HCT116 (cell line): Measurements from ENCODE around the gene PGBD4. TPM values are rescaled to one million over a fixed set of nuclear protein-coding genes. Genes with fewer than 3 reads are reported as not detected.

Experiments
- ATAC-seq: fragments of 200-7000 bp; cut with Tn5 transposase; 2 replicates; pipeline ENCODE4 v1.9.1; 2020; ENCODE audit warnings: mild to moderate bottlenecking, moderate library complexity
- BruUV-seq: library from RNA; stranded (reverse); fragments of 400-500 nt; replicated peaks from 2 replicates; lab custom pipeline; 2021; lab: Mats Ljungman, UMichigan
- CTCF ChIA-PET: fragments of 300-600 bp; sonication (Branson Sonifier 250); formaldehyde crosslinking; loops from one replicate; lab custom pipeline; 2021; ENCODE audit warnings: antibody characterized with exemption; lab: Charles Lee
- POLR2A ChIA-PET: fragments of 300-600, 350-600 bp; sonication (Branson Sonifier 250); formaldehyde crosslinking; loops from one replicate; lab custom pipeline; 2021; ENCODE audit warnings: antibody characterized with exemption; lab: Charles Lee
- RAD21 ChIA-PET, 2 experiments: fragments of 300-600 bp; sonication (Branson Sonifier 250); formaldehyde crosslinking; loops; one replicate each; lab custom pipeline; 2023; ENCODE audit warnings: low total read pairs in 2 of 2; ENCODE audit not compliant: uncharacterized antibody in 2 of 2, unreplicated experiment in 2 of 2, low non-redundant PET in 1 of 2; lab: Charles Lee
- DNase-seq: peaks from one replicate; pipeline ENCODE4 v3.0.0-alpha.2; 2010; ENCODE audit warnings: low read depth, low spot score
- H2AFZ ChIP-seq: fragments of 200-600 bp; shearing (Covaris generic), sonication (generic); 2 replicates; pipeline ENCODE4 v1.6.1; 2017; ENCODE audit warnings: low read depth, mixed run types, mixed read lengths, antibody characterized with exemption, low read length; ENCODE audit not compliant: poor library complexity, severe bottlenecking
- H3K27ac ChIP-seq: 2 replicates; pipeline ENCODE4 v1.5.1; 2012; ENCODE audit warnings: low read depth, low read length
- H3K27me3 ChIP-seq: fragments of 200-600 bp; sonication (generic); 2 replicates; pipeline ENCODE4 v1.6.1; 2016; ENCODE audit warnings: mixed run types, low read length, mixed read lengths; ENCODE audit not compliant: insufficient read depth
- H3K36me3 ChIP-seq, 2 experiments: fragments of 200-500 bp in 1 of 2; fragments of 200-600 bp in 1 of 2; sonication (Bioruptor generic) in 1 of 2; sonication (generic) in 1 of 2; 2 replicates each; pipeline versions ENCODE4 v1.5.1 to v1.6.1; 2014 to 2016; ENCODE audit warnings: low read length in 2 of 2, inconsistent platforms in 1 of 2, mixed read lengths in 1 of 2, mixed run types in 1 of 2; ENCODE audit not compliant: insufficient read depth in 2 of 2, control insufficient read depth in 1 of 2
- H3K4me1 ChIP-seq, 2 experiments: fragments of 200-600 bp in 1 of 2; sonication (generic) in 1 of 2; 2 replicates each; pipeline versions ENCODE4 v1.5.1 to v1.6.1; 2012 to 2017; ENCODE audit warnings: low read length in 2 of 2, inconsistent platforms in 1 of 2, mild to moderate bottlenecking in 1 of 2, mixed read lengths in 1 of 2, mixed run types in 1 of 2, moderate library complexity in 1 of 2; ENCODE audit not compliant: insufficient read depth in 2 of 2, control insufficient read depth in 1 of 2
- H3K4me2 ChIP-seq: fragments of 200-600 bp; sonication (generic); 2 replicates; pipeline ENCODE4 v1.6.1; 2017; ENCODE audit warnings: mixed run types, low read length, mixed read lengths
- H3K4me3 ChIP-seq, 2 experiments: fragments of 200-600 bp in 1 of 2; sonication (generic) in 1 of 2; replicated peaks in 1 of 2; 2 replicates each; pipeline ENCODE4 v1.5.1; 2011 to 2016; ENCODE audit warnings: low read length in 2 of 2, control low read depth in 1 of 2, low read depth in 1 of 2, mild to moderate bottlenecking in 1 of 2, mixed read lengths in 1 of 2, mixed run types in 1 of 2
- H3K79me2 ChIP-seq: fragments of 200-600 bp; sonication (generic); 2 replicates; pipeline ENCODE4 v1.6.1; 2017; ENCODE audit warnings: mild to moderate bottlenecking, mixed run types, low read length, moderate library complexity, mixed read lengths; ENCODE audit not compliant: insufficient read depth
- H3K9ac ChIP-seq: fragments of 200-600 bp; sonication (generic); 2 replicates; pipeline ENCODE4 v1.6.1; 2016; ENCODE audit warnings: low read length, mixed read lengths
- H3K9me2 ChIP-seq: fragments of 200-600 bp; sonication (generic), shearing (Covaris generic); 2 replicates; pipeline ENCODE4 v1.6.1; 2017; ENCODE audit warnings: mixed run types, mild to moderate bottlenecking, moderate library complexity; ENCODE audit not compliant: insufficient read depth
- H3K9me3 ChIP-seq, 2 experiments: fragments of 200-500 bp in 1 of 2; fragments of 200-600 bp in 1 of 2; sonication (Bioruptor generic) in 1 of 2; sonication (generic) in 1 of 2; 2 replicates each; pipeline ENCODE4 v1.6.1; 2014 to 2017; ENCODE audit warnings: low read length in 2 of 2, mixed read lengths in 2 of 2, inconsistent platforms in 1 of 2, low read depth in 1 of 2, mild to moderate bottlenecking in 1 of 2, mixed run types in 1 of 2, moderate library complexity in 1 of 2; ENCODE audit not compliant: control insufficient read depth in 1 of 2, insufficient read depth in 1 of 2
- H4K20me1 ChIP-seq: fragments of 200-600 bp; sonication (generic), shearing (Covaris generic); 2 replicates; pipeline ENCODE4 v1.6.1; 2017; ENCODE audit warnings: mixed run types, mild to moderate bottlenecking, moderate library complexity; ENCODE audit not compliant: insufficient read depth
- EGR1 ChIP-seq: IDR thresholded peaks from 2 replicates; pipeline ENCODE4 v1.6.1; 2012; ENCODE audit warnings: low read depth
- ELF1 ChIP-seq: IDR thresholded peaks from 2 replicates; pipeline ENCODE4 v1.6.1; 2012; ENCODE audit warnings: low read depth, borderline replicate concordance
- EZH2 ChIP-seq: fragments of 200-600 bp; sonication (generic); IDR thresholded peaks from 2 replicates; pipeline ENCODE4 v1.6.1; 2017; ENCODE audit warnings: antibody characterized with exemption, mixed run types
- FOSL1 ChIP-seq: IDR thresholded peaks from 2 replicates; pipeline ENCODE4 v1.6.1; 2012; ENCODE audit warnings: low read depth
- JUND ChIP-seq: IDR thresholded peaks from 2 replicates; pipeline ENCODE4 v1.6.1; 2012
- YY1 ChIP-seq: IDR thresholded peaks from 2 replicates; pipeline ENCODE4 v1.6.1; 2011; ENCODE audit warnings: low read length, low read depth, moderate library complexity, mild to moderate bottlenecking; ENCODE audit not compliant: insufficient replicate concordance; ENCODE audit errors: extremely low read depth
- ZNF274 ChIP-seq: fragments of 200-500 bp; sonication (Bioruptor generic); IDR thresholded peaks from 2 replicates; pipeline ENCODE4 v1.6.1; 2014; ENCODE audit warnings: mild to moderate bottlenecking, low read depth, low read length, inconsistent platforms
- intact Hi-C: fragments of 100-400 bp; cut with micrococcal nuclease; formaldehyde crosslinking; loops from 2 replicates; pipeline ENCODE4 v1.10.0; 2022
- total RNA-seq: library from RNA; stranded (reverse); gene quantifications from one replicate; pipeline ENCODE4 v1.2.1, GENCODE V29; 2021; ENCODE audit not compliant: unreplicated experiment
- TF ChIP-seq, protein P1 (sequence below), 3 experiments: fragments of 200-600 bp in 1 of 3; sonication (generic) in 1 of 3; IDR thresholded peaks in 2 of 3; conservative IDR thresholded peaks in 1 of 3; 2 replicates each; pipeline ENCODE4 v1.5.1; 2012 to 2017; ENCODE audit warnings: low read depth in 2 of 3, low read length in 2 of 3, antibody characterized with exemption in 1 of 3, borderline replicate concordance in 1 of 3, control low read depth in 1 of 3, mild to moderate bottlenecking in 1 of 3, mixed read lengths in 1 of 3, mixed run types in 1 of 3, moderate library complexity in 1 of 3; ENCODE audit not compliant: insufficient read depth in 1 of 3
- TF ChIP-seq, protein P2 (sequence below): IDR thresholded peaks from 2 replicates; pipeline ENCODE4 v1.6.1; 2012
- TF ChIP-seq, protein P3 (sequence below): IDR thresholded peaks from 2 replicates; pipeline ENCODE4 v1.6.1; 2012

PGBD4 gene
- total RNA-seq, 1 experiment from 2014 or later, result 0.96 TPM

DNA sequence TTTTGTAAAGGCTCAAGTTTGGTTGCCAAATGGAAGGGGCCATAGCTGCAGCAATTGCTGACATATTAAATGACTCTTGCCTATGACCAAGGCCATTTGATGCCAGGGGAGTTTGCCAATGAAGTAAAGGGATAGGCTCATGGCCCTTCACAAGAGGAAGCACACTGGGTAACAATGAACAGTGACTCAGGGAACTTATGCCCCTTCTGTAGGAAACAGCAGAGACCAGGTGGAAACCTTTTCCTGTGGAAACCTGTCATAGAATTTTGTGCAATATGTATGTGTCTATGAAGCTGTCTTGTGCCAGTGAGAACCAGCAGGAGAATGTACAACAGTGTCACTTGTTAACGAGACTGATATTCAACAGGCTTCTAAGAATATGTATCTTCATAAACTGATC, 37.4 kb upstream of the PGBD4 start:
- CTCF ChIA-PET, result no interaction called here
- POLR2A ChIA-PET, result no interaction called here

DNA sequence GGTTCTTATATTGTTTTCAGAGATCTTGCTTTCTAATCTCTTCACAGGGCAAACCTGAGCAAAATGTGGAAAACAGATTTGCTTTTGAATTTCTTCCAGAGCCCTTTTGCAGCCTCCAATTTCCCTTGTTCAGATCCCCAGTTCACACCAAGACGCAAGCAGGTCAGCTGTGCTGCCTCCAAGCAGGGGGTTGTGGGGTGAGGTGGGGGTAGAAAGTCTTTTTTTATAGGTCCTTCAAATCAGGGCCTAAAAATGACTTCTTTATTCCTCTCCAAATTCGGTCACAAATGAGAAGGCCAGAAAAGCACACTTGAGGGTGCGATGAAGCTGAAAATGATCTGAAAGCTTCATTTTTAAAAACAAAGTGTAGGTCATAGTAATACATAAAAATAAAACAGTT, 36.6 kb upstream of the PGBD4 start:
- ChIA-PET POLR2A (no interaction called here), CTCF (no interaction called here), RAD21 (no interaction called here)
- no peak overlapping the region for H3K4me3 ChIP-seq
- no peaks in the 10 kb centered on the region for H3K4me1 ChIP-seq
- no peak overlapping the region for H3K27ac ChIP-seq
- H3K27me3 ChIP-seq, result no peaks in the 10 kb centered on the region
- no peaks in the 10 kb centered on the region for H4K20me1 ChIP-seq
- H3K4me2 ChIP-seq, result no peak overlapping the region
- intact Hi-C loops, result loop anchor here (10.0 kb wide), 1 partner anchor 300 kb away; the partner anchor contains the start of gene LPCAT4
- ATAC-seq, result no peak
- H3K9me2 ChIP-seq, result no peaks in the 10 kb centered on the region
- no peaks in the 10 kb centered on the region for H3K9me3 ChIP-seq
- H3K36me3 ChIP-seq, result no peaks in the 10 kb centered on the region
- no peak for DNase-seq
- TF ChIP-seq EGR1 (no peak), ZNF274 (no peak), FOSL1 (no peak), EZH2 (no peak), JUND (no peak), YY1 (no peak), ELF1 (no peak)
- TF ChIP-seq, protein P1, sequence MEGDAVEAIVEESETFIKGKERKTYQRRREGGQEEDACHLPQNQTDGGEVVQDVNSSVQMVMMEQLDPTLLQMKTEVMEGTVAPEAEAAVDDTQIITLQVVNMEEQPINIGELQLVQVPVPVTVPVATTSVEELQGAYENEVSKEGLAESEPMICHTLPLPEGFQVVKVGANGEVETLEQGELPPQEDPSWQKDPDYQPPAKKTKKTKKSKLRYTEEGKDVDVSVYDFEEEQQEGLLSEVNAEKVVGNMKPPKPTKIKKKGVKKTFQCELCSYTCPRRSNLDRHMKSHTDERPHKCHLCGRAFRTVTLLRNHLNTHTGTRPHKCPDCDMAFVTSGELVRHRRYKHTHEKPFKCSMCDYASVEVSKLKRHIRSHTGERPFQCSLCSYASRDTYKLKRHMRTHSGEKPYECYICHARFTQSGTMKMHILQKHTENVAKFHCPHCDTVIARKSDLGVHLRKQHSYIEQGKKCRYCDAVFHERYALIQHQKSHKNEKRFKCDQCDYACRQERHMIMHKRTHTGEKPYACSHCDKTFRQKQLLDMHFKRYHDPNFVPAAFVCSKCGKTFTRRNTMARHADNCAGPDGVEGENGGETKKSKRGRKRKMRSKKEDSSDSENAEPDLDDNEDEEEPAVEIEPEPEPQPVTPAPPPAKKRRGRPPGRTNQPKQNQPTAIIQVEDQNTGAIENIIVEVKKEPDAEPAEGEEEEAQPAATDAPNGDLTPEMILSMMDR (IDR thresholded peaks at IDR 0.05 in 2 of 3, conservative IDR thresholded peaks at IDR 0.05 in 1 of 3; ENCODE audit: borderline replicate concordance in 1 of 3, insufficient read depth in 1 of 3, low read depth in 2 of 3, low read length in 2 of 3), result no peak
- TF ChIP-seq, protein P2, sequence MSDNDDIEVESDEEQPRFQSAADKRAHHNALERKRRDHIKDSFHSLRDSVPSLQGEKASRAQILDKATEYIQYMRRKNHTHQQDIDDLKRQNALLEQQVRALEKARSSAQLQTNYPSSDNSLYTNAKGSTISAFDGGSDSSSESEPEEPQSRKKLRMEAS, result no peak
- no peak overlapping the region for H3K9ac ChIP-seq
- BruUV-seq, result no TSS peak
- no peak overlapping the region for H2AFZ ChIP-seq
- no peaks in the 10 kb centered on the region for H3K79me2 ChIP-seq

More for the DNA sequence above, 37.4 kb upstream of the PGBD4 start:
- no peaks in the 10 kb centered on the region for H3K9me3 ChIP-seq
- no peaks in the 10 kb centered on the region for H3K9me2 ChIP-seq
- H4K20me1 ChIP-seq, result no peaks in the 10 kb centered on the region
- no peak overlapping the region for H3K27ac ChIP-seq
- no peaks in the 10 kb centered on the region for H3K4me1 ChIP-seq
- H2AFZ ChIP-seq, result no peak overlapping the region
- intact Hi-C loops, result loop anchor here (5.0 to 10.0 kb wide), 2 partner anchors 300 to 858 kb away; partner anchors contain the start of gene LPCAT4
- BruUV-seq, result no TSS peak
- no peaks in the 10 kb centered on the region for H3K79me2 ChIP-seq
- H3K36me3 ChIP-seq, result no peaks in the 10 kb centered on the region
- no peak for ATAC-seq
- H3K4me3 ChIP-seq, result no peak overlapping the region
- no peak for DNase-seq
- H3K4me2 ChIP-seq, result no peak overlapping the region
- no peaks in the 10 kb centered on the region for H3K27me3 ChIP-seq
- TF ChIP-seq, protein P3, sequence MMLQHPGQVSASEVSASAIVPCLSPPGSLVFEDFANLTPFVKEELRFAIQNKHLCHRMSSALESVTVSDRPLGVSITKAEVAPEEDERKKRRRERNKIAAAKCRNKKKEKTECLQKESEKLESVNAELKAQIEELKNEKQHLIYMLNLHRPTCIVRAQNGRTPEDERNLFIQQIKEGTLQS, result no peak
- TF ChIP-seq ZNF274 (no peak), EZH2 (no peak)
- TF ChIP-seq, all 23 proteins: peak for 0
- H3K9ac ChIP-seq, result no peak overlapping the region
- RAD21 ChIA-PET, result no interaction called here
